ENCODE data around the gene BOD1. TPM values are rescaled to one million over a fixed set of nuclear protein-coding genes. Genes with fewer than 3 reads are reported as not detected.

BOD1 gene
- total RNA-seq, 2 donors from 2014 or later = 51.1 to 52.8 TPM

DNA sequence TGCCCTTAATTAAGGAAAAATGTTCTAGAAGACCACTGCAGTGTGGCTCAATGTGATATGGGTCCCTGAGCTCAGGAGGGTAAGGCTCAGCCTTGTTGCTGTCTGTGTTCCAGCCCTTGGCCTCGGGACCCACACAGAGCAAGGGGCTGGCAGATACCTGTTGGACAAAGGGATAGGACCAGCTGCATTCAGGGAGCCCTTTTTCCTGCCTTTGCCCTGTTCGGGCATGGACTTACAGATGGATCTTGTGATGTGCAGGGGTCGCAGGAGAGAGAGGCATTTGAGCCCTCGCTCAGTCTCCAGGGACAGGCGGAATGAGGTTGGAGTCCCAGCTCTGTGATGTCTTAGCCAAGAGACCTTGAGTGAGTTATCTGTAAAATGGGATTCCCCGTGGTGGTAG is 12.1 kb upstream of the BOD1 start:
- TF ChIP-seq POLR2A (IDR thresholded peaks at IDR 0.05) = no peak
- TF ChIP-seq, protein P1, sequence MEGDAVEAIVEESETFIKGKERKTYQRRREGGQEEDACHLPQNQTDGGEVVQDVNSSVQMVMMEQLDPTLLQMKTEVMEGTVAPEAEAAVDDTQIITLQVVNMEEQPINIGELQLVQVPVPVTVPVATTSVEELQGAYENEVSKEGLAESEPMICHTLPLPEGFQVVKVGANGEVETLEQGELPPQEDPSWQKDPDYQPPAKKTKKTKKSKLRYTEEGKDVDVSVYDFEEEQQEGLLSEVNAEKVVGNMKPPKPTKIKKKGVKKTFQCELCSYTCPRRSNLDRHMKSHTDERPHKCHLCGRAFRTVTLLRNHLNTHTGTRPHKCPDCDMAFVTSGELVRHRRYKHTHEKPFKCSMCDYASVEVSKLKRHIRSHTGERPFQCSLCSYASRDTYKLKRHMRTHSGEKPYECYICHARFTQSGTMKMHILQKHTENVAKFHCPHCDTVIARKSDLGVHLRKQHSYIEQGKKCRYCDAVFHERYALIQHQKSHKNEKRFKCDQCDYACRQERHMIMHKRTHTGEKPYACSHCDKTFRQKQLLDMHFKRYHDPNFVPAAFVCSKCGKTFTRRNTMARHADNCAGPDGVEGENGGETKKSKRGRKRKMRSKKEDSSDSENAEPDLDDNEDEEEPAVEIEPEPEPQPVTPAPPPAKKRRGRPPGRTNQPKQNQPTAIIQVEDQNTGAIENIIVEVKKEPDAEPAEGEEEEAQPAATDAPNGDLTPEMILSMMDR (IDR thresholded peaks at IDR 0.05) = no peak
- TF ChIP-seq POLR2AphosphoS5 (IDR thresholded peaks at IDR 0.05) = no peak
- WGBS = 93% methylated on average over 6 of the region's 6 CpGs
- intact Hi-C loops (cut with DNase I) = no loop called here
- Histone ChIP-seq H3K9me3 (no peaks in the 10 kb centered on the region), H3K27me3 (replicated peaks; ENCODE audit: insufficient read depth) (no peaks in the 10 kb centered on the region), H3K36me3 (no peaks in the 10 kb centered on the region), H3K27ac (no peak overlapping the region), H3K4me3 (no peak overlapping the region), H3K4me1 (replicated peaks) (no peaks in the 10 kb centered on the region)
- DNase-seq (ENCODE audit: low spot score) = no peak

DNA sequence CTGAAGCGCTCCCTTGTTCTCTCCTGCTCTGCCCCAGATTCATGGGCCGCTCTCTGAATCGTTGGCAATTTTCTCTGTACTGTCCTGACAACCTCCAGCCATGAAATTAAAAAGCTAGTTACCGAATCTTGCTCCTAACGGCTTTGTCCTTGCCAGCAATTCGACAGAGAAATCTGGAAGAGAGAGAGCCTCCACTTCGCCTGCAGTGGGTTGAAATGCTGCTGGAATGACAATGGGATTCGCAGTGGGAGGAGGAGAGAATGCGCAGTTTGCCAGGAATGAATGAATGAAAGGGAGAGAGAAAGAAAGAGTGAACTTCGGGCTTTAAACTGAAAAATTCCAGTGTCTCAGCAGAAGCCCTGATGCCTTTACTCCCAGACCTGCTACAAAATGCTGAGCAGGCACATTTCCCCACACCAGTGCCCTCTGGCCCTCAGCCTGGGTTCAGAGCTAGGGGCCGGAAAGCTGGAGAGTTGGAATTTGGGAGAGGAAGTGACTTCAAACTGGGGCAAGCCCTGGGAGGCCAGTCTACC is 11.5 kb upstream of the BOD1 start:
- Histone ChIP-seq H3K27ac (no peak overlapping the region), H3K27me3 (replicated peaks; ENCODE audit: insufficient read depth) (no peaks in the 10 kb centered on the region), H3K9me3 (no peaks in the 10 kb centered on the region), H3K4me1 (replicated peaks) (no peaks in the 10 kb centered on the region), H3K4me3 (no peak overlapping the region), H3K36me3 (no peaks in the 10 kb centered on the region)
- intact Hi-C loops (cut with DNase I) = no loop called here
- TF ChIP-seq POLR2AphosphoS5 (IDR thresholded peaks at IDR 0.05) (no peak), POLR2A (IDR thresholded peaks at IDR 0.05) (no peak)
- TF ChIP-seq, protein P1 (IDR thresholded peaks at IDR 0.05) = no peak
- 64% methylated on average over 11 of the region's 11 CpGs for WGBS
- no peak for DNase-seq (ENCODE audit: low spot score)

DNA sequence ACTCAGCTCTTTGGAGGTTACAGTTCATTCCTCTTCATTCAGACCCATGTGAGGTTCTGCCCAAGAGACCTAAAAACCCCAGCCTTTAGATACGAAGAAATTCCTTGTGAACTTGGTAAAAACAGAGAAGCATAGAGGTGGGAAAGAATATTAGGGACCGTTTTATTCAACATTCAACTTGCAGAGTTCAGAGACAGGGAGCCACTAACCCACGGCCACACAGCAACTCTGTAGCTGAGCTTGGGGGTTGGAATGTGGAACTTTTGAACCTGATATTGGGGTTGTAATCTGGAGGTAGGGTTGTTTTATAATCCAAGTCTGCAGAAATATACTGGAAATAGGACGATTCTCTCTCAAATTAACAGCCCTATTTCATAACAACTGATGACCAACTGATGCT is 10.8 kb upstream of the BOD1 start:
- Histone ChIP-seq H3K4me1 (replicated peaks) (no peaks in the 10 kb centered on the region), H3K27me3 (replicated peaks; ENCODE audit: insufficient read depth) (no peaks in the 10 kb centered on the region), H3K4me3 (no peak overlapping the region), H3K27ac (no peak overlapping the region), H3K36me3 (no peaks in the 10 kb centered on the region), H3K9me3 (no peaks in the 10 kb centered on the region)
- intact Hi-C loops (cut with DNase I) = no loop called here
- DNase-seq (ENCODE audit: low spot score) = no peak
- WGBS = 87% methylated on average over 4 of the region's 4 CpGs
- TF ChIP-seq POLR2A (IDR thresholded peaks at IDR 0.05) (no peak), POLR2AphosphoS5 (IDR thresholded peaks at IDR 0.05) (no peak)
- TF ChIP-seq, protein P1 (IDR thresholded peaks at IDR 0.05) = no peak

DNA sequence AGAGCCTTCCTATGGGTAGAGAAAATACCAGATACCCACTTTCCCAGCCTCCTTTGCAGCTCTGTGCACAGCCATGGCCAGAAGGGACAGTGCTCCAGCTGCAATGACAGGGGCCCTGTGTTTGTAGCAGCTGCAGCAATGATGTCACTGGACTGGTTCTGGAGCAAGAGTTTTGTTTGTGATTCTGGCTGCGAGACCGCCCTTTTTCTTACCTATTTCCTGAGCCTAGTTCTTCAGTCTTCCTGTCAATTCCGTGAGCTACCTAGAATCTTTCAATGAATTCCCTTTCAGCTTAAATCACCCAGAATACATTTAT is 10.0 kb upstream of the BOD1 start:
- Histone ChIP-seq H3K4me1 (replicated peaks) (no peaks in the 10 kb centered on the region), H3K4me3 (no peak overlapping the region), H3K27me3 (replicated peaks; ENCODE audit: insufficient read depth) (no peaks in the 10 kb centered on the region), H3K9me3 (no peaks in the 10 kb centered on the region), H3K36me3 (no peaks in the 10 kb centered on the region), H3K27ac (no peak overlapping the region)
- TF ChIP-seq POLR2AphosphoS5 (IDR thresholded peaks at IDR 0.05) = no peak
- TF ChIP-seq, protein P1 (IDR thresholded peaks at IDR 0.05) = no peak
- no peak for TF ChIP-seq POLR2A (IDR thresholded peaks at IDR 0.05)
- no peak for DNase-seq (ENCODE audit: low spot score)
- intact Hi-C loops (cut with DNase I) = no loop called here
- WGBS = 84% methylated on average over 3 of the region's 3 CpGs

DNA sequence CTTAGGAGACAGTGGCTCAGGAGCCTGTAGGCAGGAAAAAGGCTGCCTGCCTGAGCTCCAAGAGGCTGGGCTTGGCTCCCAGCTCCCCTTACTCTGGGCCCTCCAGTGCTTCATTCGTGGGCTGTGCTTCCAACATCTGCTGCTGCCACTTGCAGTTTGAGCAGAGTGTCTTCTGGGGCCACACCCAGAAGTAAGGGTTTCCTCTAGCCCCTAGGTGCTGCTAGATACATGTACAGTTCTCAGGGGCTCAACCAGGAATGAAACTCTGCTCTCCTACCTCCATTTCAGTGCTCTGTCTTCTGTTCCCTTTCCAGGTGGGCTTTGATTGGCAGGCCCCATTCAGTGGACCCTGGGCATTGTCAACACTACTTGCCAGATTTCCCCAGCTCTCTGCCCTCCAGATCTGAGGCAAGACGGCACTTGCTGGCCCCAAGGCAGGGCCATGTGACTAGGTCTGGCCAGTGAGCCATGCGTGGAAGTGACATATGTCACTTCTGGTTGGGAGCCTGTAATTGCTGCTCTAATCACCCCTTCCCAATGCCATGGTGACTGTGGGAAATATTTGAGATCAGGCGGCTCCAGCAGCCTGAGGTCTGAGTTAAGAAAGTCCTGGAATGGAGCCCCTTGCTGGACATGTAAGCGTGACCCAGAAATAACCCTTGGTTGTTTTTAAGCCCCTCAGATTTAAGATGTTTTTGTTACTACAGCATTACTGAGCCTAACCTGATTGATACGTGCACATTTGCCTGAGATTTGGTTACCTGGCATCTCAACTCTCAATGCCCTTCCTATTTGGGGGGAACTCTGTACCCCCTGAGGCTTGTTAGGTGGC is 9.4 kb upstream of the BOD1 start:
- intact Hi-C loops (cut with DNase I) = no loop called here
- no peak for DNase-seq (ENCODE audit: low spot score)
- H3K27ac ChIP-seq = no peak overlapping the region
- no peak for TF ChIP-seq POLR2AphosphoS5 (IDR thresholded peaks at IDR 0.05)
- TF ChIP-seq, protein P1 (IDR thresholded peaks at IDR 0.05) = no peak
- no peak for TF ChIP-seq POLR2A (IDR thresholded peaks at IDR 0.05)
- H3K9me3 ChIP-seq = no peaks in the 10 kb centered on the region
- H3K36me3 ChIP-seq = no peaks in the 10 kb centered on the region
- H3K4me1 ChIP-seq (replicated peaks) = no peaks in the 10 kb centered on the region
- H3K27me3 ChIP-seq (replicated peaks; ENCODE audit: insufficient read depth) = no peaks in the 10 kb centered on the region
- H3K4me3 ChIP-seq = no peak overlapping the region
- 80% methylated on average over 6 of the region's 6 CpGs for WGBS

Measured in prostate gland (tissue), 2 donors.